NT2/D1 (cell line): ENCODE results near the gene GALNT14.

Experiments used
- SUZ12 ChIP-seq: IDR thresholded peaks from 2 replicates; pipeline ENCODE4 v1.6.1; 2011; ENCODE audit not compliant: insufficient read length, insufficient read depth; ENCODE audit errors: extremely low read depth
- YY1 ChIP-seq: IDR thresholded peaks from 2 replicates; pipeline ENCODE4 v1.6.1; 2011; ENCODE audit not compliant: insufficient read length, insufficient read depth

DNA sequence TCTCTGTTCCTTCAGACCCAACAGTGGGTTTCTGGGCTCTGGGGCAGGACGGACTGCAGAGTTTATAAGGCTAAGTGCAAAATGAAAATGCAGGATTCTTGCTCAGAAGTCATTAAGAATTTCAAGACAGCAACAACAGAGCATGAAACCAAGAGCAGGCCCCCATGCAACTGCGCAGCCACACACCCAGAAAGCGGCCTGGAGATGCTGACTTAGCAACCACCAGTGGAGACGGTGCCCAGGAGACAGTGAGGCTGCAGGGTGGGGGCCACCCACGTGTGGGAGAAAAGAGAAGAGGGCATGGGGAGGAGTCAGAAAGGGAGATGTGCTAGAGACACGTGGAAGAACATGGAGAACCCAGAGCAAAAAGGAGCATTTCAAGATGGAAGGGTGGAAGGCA is 66.5 kb downstream of the GALNT14 start:
- TF ChIP-seq YY1 (no peak), SUZ12 (no peak)
